Endothelial cell of umbilical vein (primary cell): ENCODE data around the gene ARHGEF19. TPM values are rescaled to one million over a fixed set of nuclear protein-coding genes. Genes with fewer than 3 reads are reported as not detected.
"Not testable (repeated sequence)": the region's sequence is repeated elsewhere in the genome, so short reads cannot be mapped to it uniquely, and the experiment has no call there.

Experiments
- BruUV-seq: library from RNA; stranded (reverse); fragments of 400-500 nt; replicated peaks from 2 replicates; lab custom pipeline; 2021; lab: Mats Ljungman, UMichigan
- CTCF ChIA-PET: fragments of 300-600, 350-600 bp; sonication (Branson Sonifier 250); formaldehyde crosslinking; loops from one replicate; lab custom pipeline; 2021; ENCODE audit warnings: antibody characterized with exemption, inconsistent platforms; lab: Charles Lee
- POLR2A ChIA-PET: fragments of 300-600, 350-600 bp; sonication (Branson Sonifier 250); formaldehyde crosslinking; loops from one replicate; lab custom pipeline; 2021; ENCODE audit warnings: antibody characterized with exemption, inconsistent platforms; lab: Charles Lee
- DNase-seq: peaks from one replicate; pipeline ENCODE4 v3.0.0-alpha.2; 2011; ENCODE audit warnings: low read depth, low spot score
- FAIRE-seq: peaks from 2 replicates; lab custom pipeline; 2011; peaks lifted over from hg19 to GRCh38; lab: Jason Lieb, UNC
- H2AFZ ChIP-seq: 2 replicates; pipeline ENCODE4 v1.6.0; 2012; ENCODE audit warnings: low read depth, low read length, control low read depth, inconsistent platforms
- H3K27ac ChIP-seq: 2 replicates; pipeline ENCODE4 v1.5.1; 2011; ENCODE audit warnings: low read depth, mild to moderate bottlenecking, control low read depth, low read length, moderate library complexity; ENCODE audit not compliant: insufficient read depth
- H3K27me3 ChIP-seq, 2 experiments: 2 replicates each; pipeline versions ENCODE4 v1.6.0 to v1.6.1; 2011; ENCODE audit warnings: low read length in 2 of 2, mixed read lengths in 1 of 2; ENCODE audit not compliant: control insufficient read depth in 2 of 2, insufficient read depth in 2 of 2
- H3K36me3 ChIP-seq, 2 experiments: 2 replicates in 1 of 2; 3 replicates in 1 of 2; pipeline ENCODE4 v1.5.1; 2011; ENCODE audit warnings: low read length in 2 of 2, mild to moderate bottlenecking in 1 of 2, moderate library complexity in 1 of 2; ENCODE audit not compliant: control insufficient read depth in 2 of 2, insufficient read depth in 2 of 2; ENCODE audit errors: extremely low read depth in 1 of 2
- H3K4me1 ChIP-seq: 3 replicates; pipeline ENCODE4 v1.5.1; 2011; ENCODE audit warnings: mild to moderate bottlenecking, low read length; ENCODE audit not compliant: control insufficient read depth, insufficient read depth; ENCODE audit errors: extremely low read depth
- H3K4me2 ChIP-seq: 2 replicates; pipeline ENCODE4 v1.6.1; 2011; ENCODE audit warnings: low read length, control low read depth, mixed read lengths; ENCODE audit not compliant: insufficient read depth
- H3K4me3 ChIP-seq, 3 experiments: fragments of 200-600 bp in 1 of 3; sonication (generic), shearing (Covaris generic) in 1 of 3; replicated peaks in 1 of 3; 2 replicates each; pipeline ENCODE4 v1.5.1; 2011 to 2016; ENCODE audit warnings: control low read depth in 3 of 3, low read length in 3 of 3, mild to moderate bottlenecking in 2 of 3, inconsistent platforms in 1 of 3, low read depth in 1 of 3, moderate library complexity in 1 of 3; ENCODE audit not compliant: insufficient read depth in 1 of 3
- H3K79me2 ChIP-seq: 2 replicates; pipeline ENCODE4 v1.6.0; 2012; ENCODE audit warnings: low read length, inconsistent platforms; ENCODE audit not compliant: control insufficient read depth, insufficient read depth
- H3K9ac ChIP-seq: replicated peaks from 2 replicates; pipeline ENCODE3; 2011; ENCODE audit warnings: low read length, control low read depth; ENCODE audit not compliant: insufficient read depth; ENCODE audit errors: extremely low read depth
- H3K9me1 ChIP-seq: replicated peaks from 3 replicates; pipeline ENCODE4 v1.6.0; 2011; ENCODE audit warnings: mild to moderate bottlenecking, low read length; ENCODE audit not compliant: control insufficient read depth, insufficient read depth; ENCODE audit errors: extremely low read depth
- H3K9me3 ChIP-seq: replicated peaks from 2 replicates; pipeline ENCODE4 v1.5.1; 2012; ENCODE audit warnings: low read length, inconsistent platforms; ENCODE audit not compliant: control insufficient read depth, insufficient read depth
- H4K20me1 ChIP-seq: replicated peaks from 2 replicates; pipeline ENCODE3; 2011; ENCODE audit warnings: mild to moderate bottlenecking, low read length; ENCODE audit not compliant: control insufficient read depth, insufficient read depth; ENCODE audit errors: extremely low read depth
- CTCF ChIP-seq, 2 donors: IDR thresholded peaks; 1 replicate in 1 of 2; 2 replicates in 1 of 2; pipeline ENCODE4 v1.5.1; 2011; ENCODE audit warnings: low read length in 2 of 2, mild to moderate bottlenecking in 2 of 2, moderate library complexity in 2 of 2, control low read depth in 1 of 2, inconsistent platforms in 1 of 2, low read depth in 1 of 2; ENCODE audit not compliant: insufficient read depth in 1 of 2; ENCODE audit errors: extremely low read depth in 1 of 2
- EZH2 ChIP-seq: IDR thresholded peaks from 2 replicates; pipeline ENCODE4 v1.6.1; 2012; ENCODE audit warnings: borderline replicate concordance, low read depth, mild to moderate bottlenecking, moderate library complexity, low read length, inconsistent platforms; ENCODE audit not compliant: severe bottlenecking
- FOS ChIP-seq: IDR thresholded peaks from 2 replicates; pipeline ENCODE4 v1.6.1; 2011; ENCODE audit warnings: mild to moderate bottlenecking, low read length, moderate library complexity, borderline replicate concordance; ENCODE audit not compliant: insufficient read depth
- GATA2 ChIP-seq: IDR thresholded peaks from 2 replicates; pipeline ENCODE4 v1.7.0; 2011; ENCODE audit warnings: low read depth, mild to moderate bottlenecking, moderate library complexity, mixed read lengths, low read length; ENCODE audit not compliant: insufficient read length, insufficient read depth
- JUN ChIP-seq: IDR thresholded peaks from 2 replicates; pipeline ENCODE4 v1.6.1; 2011; ENCODE audit warnings: borderline replicate concordance, low read depth; ENCODE audit not compliant: insufficient read length, insufficient read depth
- MAX ChIP-seq: IDR thresholded peaks from 2 replicates; pipeline ENCODE4 v1.6.1; 2011; ENCODE audit not compliant: insufficient read depth, insufficient read length
- MYC ChIP-seq: IDR thresholded peaks from one replicate; pipeline ENCODE4 v1.6.1; 2011; ENCODE audit warnings: mild to moderate bottlenecking, low read depth, low read length
- POLR2A ChIP-seq: IDR thresholded peaks from 2 replicates; pipeline ENCODE4 v1.6.1; 2012; ENCODE audit warnings: low read depth, mild to moderate bottlenecking, control low read depth, low read length
- POLR2AphosphoS5 ChIP-seq: IDR thresholded peaks from 2 replicates; pipeline ENCODE4 v1.6.1; 2012; ENCODE audit warnings: low read depth, mild to moderate bottlenecking, control low read depth, low read length, moderate library complexity; ENCODE audit not compliant: insufficient read depth
- dilution Hi-C: fragments of 300-500 bp; cut with MboI; formaldehyde crosslinking; loops from one replicate; pipeline ENCODE4 v1.15.0; 2019; ENCODE audit warnings: low sequenced_read_pairs; ENCODE audit not compliant: extremely low pct_ligation_motif_present
- intact Hi-C: fragments of 100-400 bp; cut with micrococcal nuclease; formaldehyde crosslinking; loops from one replicate; pipeline ENCODE4 v1.10.0; 2022
- polyA plus RNA-seq, 4 experiments: library from polyadenylated mRNA; depleted of rRNA in 3 of 4; stranded (reverse) in 3 of 4; unstranded in 1 of 4; fragments of >200 nt; gene quantifications; 2 replicates each; pipeline versions ENCODE4 v1.2.1 to v1.2.3, GENCODE V29; 2011 to 2012; ENCODE audit warnings: missing spikeins in 1 of 4
- total RNA-seq: library from RNA; stranded (reverse); gene quantifications from 2 replicates; pipeline ENCODE4 v1.2.3, GENCODE V29; 2021

ARHGEF19 gene
- total and polyA plus RNA-seq, 2 donors (not counting 3 experiments of a cell fraction or from before 2014, with no cell fraction given) = 6.2 to 8.0 TPM

GRCh38 chr1:16224472-16224871, 12.0 kb upstream of the ARHGEF19 start:
- Histone ChIP-seq H3K9ac (no peak overlapping the region), H3K36me3 (no peaks in the 10 kb centered on the region), H3K4me1 (no peaks in the 10 kb centered on the region), H3K27me3 (peaks cover 23 to 24% of the 10 kb centered on the region in 2 experiments), H4K20me1 (no peaks in the 10 kb centered on the region), H3K4me2 (no peak overlapping the region), H3K4me3 (no peak overlapping the region), H3K9me3 (no peaks in the 10 kb centered on the region), H3K9me1 (no peaks in the 10 kb centered on the region), H2AFZ (no peak overlapping the region), H3K79me2 (no peaks in the 10 kb centered on the region), H3K27ac (no peak overlapping the region)
- POLR2A ChIA-PET = no interaction called here
- CTCF ChIA-PET = no interaction called here
- TF ChIP-seq MAX (no peak), FOS (no peak), MYC (no peak), CTCF (IDR thresholded peaks at IDR 0.05; ENCODE audit: extremely low read depth in 1 of 2, insufficient read depth in 1 of 2, low read depth in 1 of 2, low read length in 2 of 2) (no peak), JUN (no peak), GATA2 (no peak), EZH2 (no peak), POLR2AphosphoS5 (no peak), POLR2A (no peak)
- dilution Hi-C loops = no loop called here
- DNase-seq (no peak), FAIRE-seq (no peak)
- no TSS peak for BruUV-seq
- intact Hi-C loops = no loop called here

GRCh38 chr1:16222716-16223115, 10.3 kb upstream of the ARHGEF19 start:
- POLR2A ChIA-PET = not testable (repeated sequence)

More at GRCh38 chr1:16222716-16223115, 10.3 kb upstream of the ARHGEF19 start:
- BruUV-seq, H3K9me1 ChIP-seq, dilution Hi-C loops, H3K79me2 ChIP-seq, H3K4me3 ChIP-seq, H3K4me2 ChIP-seq, intact Hi-C loops, H3K36me3 ChIP-seq, H3K27ac ChIP-seq, FAIRE-seq, DNase-seq, H3K9me3 ChIP-seq, H2AFZ ChIP-seq, H4K20me1 ChIP-seq, H3K9ac ChIP-seq, H3K4me1 ChIP-seq: not testable (repeated sequence)
- CTCF ChIA-PET = interaction anchor here (1.2 to 2.9 kb wide), 2 partner anchors 12 to 147 kb away, joined by 3 to 8 read pairs; no protein-coding TSS in a partner anchor
- H3K27me3 ChIP-seq = peaks cover 15 to 17% of the 10 kb centered on the region in 2 experiments
